Small intestine (tissue), 7 donors: ENCODE measurements around the gene NEDD4L. TPM values are rescaled to one million over a fixed set of nuclear protein-coding genes. Genes with fewer than 3 reads are reported as not detected.

Experiments used
- DNase-seq, 2 donors: peaks; one replicate each; pipeline versions ENCODE4 v3.0.0 to v3.0.0-alpha.2; 2013
- FAIRE-seq: peaks from 2 replicates; lab custom pipeline; 2012; peaks lifted over from hg19 to GRCh38; lab: Jason Lieb, UNC
- H3K27ac ChIP-seq, 3 donors: one replicate each; pipeline ENCODE4 v1.5.1; 2013; ENCODE audit warnings: low read length in 2 of 3, mild to moderate bottlenecking in 2 of 3, control low read depth in 1 of 3, inconsistent platforms in 1 of 3, low read depth in 1 of 3, moderate library complexity in 1 of 3
- H3K27me3 ChIP-seq, 3 donors: one replicate each; pipeline ENCODE4 v1.6.1; 2013; ENCODE audit warnings: low read length in 3 of 3, inconsistent platforms in 1 of 3; ENCODE audit not compliant: control insufficient read depth in 3 of 3, insufficient read depth in 3 of 3
- H3K36me3 ChIP-seq, 3 donors: one replicate each; pipeline ENCODE4 v1.6.1; 2013; ENCODE audit warnings: low read length in 3 of 3, inconsistent platforms in 1 of 3, low read depth in 1 of 3, mild to moderate bottlenecking in 1 of 3, moderate library complexity in 1 of 3; ENCODE audit not compliant: control insufficient read depth in 3 of 3, insufficient read depth in 2 of 3
- H3K4me1 ChIP-seq, 3 donors: one replicate each; pipeline ENCODE4 v1.6.1; 2013; ENCODE audit warnings: low read length in 2 of 3, inconsistent platforms in 1 of 3, low read depth in 1 of 3, mild to moderate bottlenecking in 1 of 3, moderate library complexity in 1 of 3; ENCODE audit not compliant: control insufficient read depth in 3 of 3, insufficient read depth in 2 of 3
- H3K4me3 ChIP-seq, 3 donors: one replicate each; pipeline ENCODE4 v1.5.1; 2013; ENCODE audit warnings: low read length in 3 of 3, control low read depth in 1 of 3, inconsistent platforms in 1 of 3, low read depth in 1 of 3, mild to moderate bottlenecking in 1 of 3, moderate library complexity in 1 of 3
- H3K9me3 ChIP-seq, 2 donors: one replicate each; pipeline ENCODE4 v1.6.1; 2013; ENCODE audit warnings: low read depth in 1 of 2, low read length in 1 of 2; ENCODE audit not compliant: control insufficient read depth in 2 of 2, insufficient read depth in 1 of 2
- WGBS, 3 donors: extraction: QIAGEN DNeasy Blood & Tissue Kit; methylation state at CpG; one replicate each; pipeline ENCODE4 v1.1.7; 2013; 5-methylcytosine and 5-hydroxymethylcytosine counted together
- polyA plus RNA-seq, 4 donors: library from polyadenylated mRNA; stranded (reverse) in 3 of 4; unstranded in 1 of 4; fragments of 200-250 nt in 3 of 4; fragments of 120-200 nt in 1 of 4; gene quantifications; one replicate each; pipeline versions ENCODE4 v1.2.1 to v1.2.3, GENCODE V29; 2013
- donor health status: healthy with polysubstance abuse.
- donor health status: control.
- donor health status: control.
- donor health status: Bipolar disorder and iron deficiency.
- donor health status: healthy.

Gene NEDD4L
- polyA plus RNA-seq, 4 donors, result 36.5 to 113 (median 96.2) TPM

- H3K36me3 ChIP-seq, result peaks cover 0 to 29% (median 2%) of the 10 kb centered on the region in 3 donors
- peaks cover 0 to 25% (median 0%) of the 10 kb centered on the region in 3 donors for H3K4me1 ChIP-seq
- no peaks in the 10 kb centered on the region for H3K9me3 ChIP-seq
- 54 to 75% (median 69%) methylated on average over 18 to 20 of the region's 20 CpGs for WGBS, 3 donors
- H3K27me3 ChIP-seq, result no peaks in the 10 kb centered on the region
- no peak overlapping the region for H3K4me3 ChIP-seq
- H3K27ac ChIP-seq, result peak overlapping the region in 1 of 3 donors; percentile 49
- no peak for FAIRE-seq
- no peak for DNase-seq
Observed at GRCh38 chr18:58247363-58247834, 203.4 kb downstream of the NEDD4L start.

GRCh38 chr18:58249712-58250111, 205.7 kb downstream of the NEDD4L start:
- 85 to 97% (median 87%) methylated on average over 1 of the region's 1 CpG for WGBS, 3 donors
- H3K36me3 ChIP-seq, result peaks cover 0 to 37% (median 2%) of the 10 kb centered on the region in 3 donors
- peaks cover 0 to 6% (median 0%) of the 10 kb centered on the region in 3 donors for H3K4me1 ChIP-seq
- no peaks in the 10 kb centered on the region for H3K27me3 ChIP-seq
- H3K9me3 ChIP-seq, result no peaks in the 10 kb centered on the region
- FAIRE-seq (no peak), DNase-seq (no peak)
- H3K27ac ChIP-seq, result no peak overlapping the region
- no peak overlapping the region for H3K4me3 ChIP-seq

- Histone ChIP-seq H3K36me3 (peaks cover 3 to 45% (median 10%) of the 10 kb centered on the region in 3 donors), H3K4me1 (peaks cover 0 to 4% (median 0%) of the 10 kb centered on the region in 3 donors), H3K4me3 (no peak overlapping the region), H3K27me3 (no peaks in the 10 kb centered on the region), H3K9me3 (peaks cover 0 to 3% of the 10 kb centered on the region in 2 donors), H3K27ac (no peak overlapping the region)
- DNase-seq (no peak), FAIRE-seq (no peak)
- WGBS, 3 donors, result 91 to 95% (median 92%) methylated on average over 2 of the region's 2 CpGs
Observed at GRCh38 chr18:58251416-58251815, 207.4 kb downstream of the NEDD4L start.

- FAIRE-seq (no peak), DNase-seq (no peak)
- H3K36me3 ChIP-seq, result peaks cover 3 to 42% (median 9%) of the 10 kb centered on the region in 3 donors
- H3K27ac ChIP-seq, result no peak overlapping the region
- peaks cover 0 to 4% (median 0%) of the 10 kb centered on the region in 3 donors for H3K4me1 ChIP-seq
- WGBS, 3 donors, result 69 to 78% (median 75%) methylated on average over 6 of the region's 6 CpGs
- no peaks in the 10 kb centered on the region for H3K27me3 ChIP-seq
- H3K4me3 ChIP-seq, result no peak overlapping the region
- peaks cover 0 to 4% of the 10 kb centered on the region in 2 donors for H3K9me3 ChIP-seq
Observed at GRCh38 chr18:58252166-58252565, 208.1 kb downstream of the NEDD4L start.

- no peak for FAIRE-seq
- H3K36me3 ChIP-seq, result peaks cover 3 to 40% (median 9%) of the 10 kb centered on the region in 3 donors
- DNase-seq, result no peak
- H3K4me3 ChIP-seq, result no peak overlapping the region
- peaks cover 0 to 4% of the 10 kb centered on the region in 2 donors for H3K9me3 ChIP-seq
- no peak overlapping the region for H3K27ac ChIP-seq
- H3K4me1 ChIP-seq, result no peaks in the 10 kb centered on the region
- 91 to 94% (median 91%) methylated on average over 2 of the region's 2 CpGs for WGBS, 3 donors
- H3K27me3 ChIP-seq, result no peaks in the 10 kb centered on the region
Observed at GRCh38 chr18:58253318-58253717, 209.3 kb downstream of the NEDD4L start.

GRCh38 chr18:58253871-58254270, 209.8 kb downstream of the NEDD4L start:
- no peak for FAIRE-seq
- Histone ChIP-seq H3K9me3 (peaks cover 0 to 4% of the 10 kb centered on the region in 2 donors), H3K4me3 (no peak overlapping the region), H3K27me3 (no peaks in the 10 kb centered on the region), H3K36me3 (peaks cover 3 to 40% (median 9%) of the 10 kb centered on the region in 3 donors), H3K4me1 (no peaks in the 10 kb centered on the region), H3K27ac (no peak overlapping the region)
- 95 to 100% (median 95%) methylated on average over 1 of the region's 1 CpG for WGBS, 3 donors
- DNase-seq, result no peak

GRCh38 chr18:58254873-58255511, 211.0 kb downstream of the NEDD4L start:
- Histone ChIP-seq H3K27me3 (no peaks in the 10 kb centered on the region), H3K36me3 (peaks cover 3 to 40% (median 9%) of the 10 kb centered on the region in 3 donors), H3K27ac (no peak overlapping the region), H3K9me3 (peaks cover 0 to 4% of the 10 kb centered on the region in 2 donors), H3K4me1 (no peaks in the 10 kb centered on the region), H3K4me3 (no peak overlapping the region)
- DNase-seq (no peak), FAIRE-seq (no peak)
- 83 to 92% (median 89%) methylated on average over 17 of the region's 17 CpGs for WGBS, 3 donors

GRCh38 chr18:58255701-58256311, 211.8 kb downstream of the NEDD4L start:
- Histone ChIP-seq H3K4me1 (no peaks in the 10 kb centered on the region), H3K9me3 (peaks cover 0 to 4% of the 10 kb centered on the region in 2 donors), H3K27me3 (no peaks in the 10 kb centered on the region), H3K36me3 (peaks cover 3 to 34% (median 9%) of the 10 kb centered on the region in 3 donors), H3K4me3 (no peak overlapping the region), H3K27ac (no peak overlapping the region)
- FAIRE-seq (no peak), DNase-seq (no peak)
- 98 to 99% (median 99%) methylated on average over 44 to 67 of the region's 67 CpGs for WGBS, 3 donors
